ENCODE data around the gene GPR31. TPM values are rescaled to one million over a fixed set of nuclear protein-coding genes. Genes with fewer than 3 reads are reported as not detected.
"Not testable (repeated sequence)": the region's sequence is repeated elsewhere in the genome, so short reads cannot be mapped to it uniquely, and the experiment has no call there.

GPR31 gene
- total RNA-seq, 1 experiment from 2014 or later = not detected

DNA sequence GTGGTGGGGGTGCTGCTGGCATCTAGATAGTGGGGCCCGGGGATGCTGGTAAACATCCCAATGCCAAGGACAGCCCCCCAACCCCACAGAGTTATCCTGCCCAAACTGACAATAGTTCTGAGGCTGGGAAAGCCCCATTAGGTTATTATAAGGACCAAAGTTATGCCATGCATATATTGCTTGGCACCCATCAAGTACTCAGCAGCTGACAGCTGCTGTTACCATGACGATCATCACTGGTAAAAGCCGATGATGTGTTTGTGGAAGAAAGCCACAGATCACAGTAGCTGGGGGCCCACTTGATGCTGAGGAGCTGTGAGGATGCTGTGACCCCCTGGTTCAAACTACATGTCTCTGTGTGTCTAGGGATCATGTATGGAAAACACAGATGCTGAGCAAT lies 27.3 kb upstream of the GPR31 start:
- H3K36me3 ChIP-seq (ENCODE audit: control insufficient read depth, insufficient read depth, low read length); H3K36me3 Mint-ChIP-seq (ENCODE audit: insufficient read depth, unreplicated experiment); H3K4me1 ChIP-seq; POLR2A ChIA-PET; H3K4me3 Mint-ChIP-seq (ENCODE audit: unreplicated experiment); H3K27ac Mint-ChIP-seq (ENCODE audit: unreplicated experiment); CTCF ChIA-PET; BruUV-seq (replicated peaks); H3K9me3 ChIP-seq; intact Hi-C loops (cut with micrococcal nuclease; ENCODE audit: unreplicated experiment); H3K4me3 ChIP-seq (ENCODE audit: low read depth, low read length); DNase-seq; H3K27me3 ChIP-seq (replicated peaks; ENCODE audit: control insufficient read depth, insufficient read depth, low read length); H3K27me3 Mint-ChIP-seq (ENCODE audit: insufficient read depth, unreplicated experiment); H3K4me1 Mint-ChIP-seq (ENCODE audit: low read depth, unreplicated experiment); H3K9me3 Mint-ChIP-seq (ENCODE audit: unreplicated experiment): not testable (repeated sequence)

- H3K36me3 Mint-ChIP-seq (ENCODE audit: insufficient read depth, unreplicated experiment); H3K36me3 ChIP-seq (ENCODE audit: control insufficient read depth, insufficient read depth, low read length); CTCF ChIA-PET; H3K4me1 Mint-ChIP-seq (ENCODE audit: low read depth, unreplicated experiment); DNase-seq; H3K27ac Mint-ChIP-seq (ENCODE audit: unreplicated experiment); intact Hi-C loops (cut with micrococcal nuclease; ENCODE audit: unreplicated experiment); H3K4me3 ChIP-seq (ENCODE audit: low read depth, low read length); H3K9me3 Mint-ChIP-seq (ENCODE audit: unreplicated experiment); POLR2A ChIA-PET; BruUV-seq (replicated peaks); H3K27me3 Mint-ChIP-seq (ENCODE audit: insufficient read depth, unreplicated experiment); H3K9me3 ChIP-seq; H3K4me1 ChIP-seq; H3K4me3 Mint-ChIP-seq (ENCODE audit: unreplicated experiment); H3K27me3 ChIP-seq (replicated peaks; ENCODE audit: control insufficient read depth, insufficient read depth, low read length): not testable (repeated sequence)
- TF ChIP-seq, protein P1, sequence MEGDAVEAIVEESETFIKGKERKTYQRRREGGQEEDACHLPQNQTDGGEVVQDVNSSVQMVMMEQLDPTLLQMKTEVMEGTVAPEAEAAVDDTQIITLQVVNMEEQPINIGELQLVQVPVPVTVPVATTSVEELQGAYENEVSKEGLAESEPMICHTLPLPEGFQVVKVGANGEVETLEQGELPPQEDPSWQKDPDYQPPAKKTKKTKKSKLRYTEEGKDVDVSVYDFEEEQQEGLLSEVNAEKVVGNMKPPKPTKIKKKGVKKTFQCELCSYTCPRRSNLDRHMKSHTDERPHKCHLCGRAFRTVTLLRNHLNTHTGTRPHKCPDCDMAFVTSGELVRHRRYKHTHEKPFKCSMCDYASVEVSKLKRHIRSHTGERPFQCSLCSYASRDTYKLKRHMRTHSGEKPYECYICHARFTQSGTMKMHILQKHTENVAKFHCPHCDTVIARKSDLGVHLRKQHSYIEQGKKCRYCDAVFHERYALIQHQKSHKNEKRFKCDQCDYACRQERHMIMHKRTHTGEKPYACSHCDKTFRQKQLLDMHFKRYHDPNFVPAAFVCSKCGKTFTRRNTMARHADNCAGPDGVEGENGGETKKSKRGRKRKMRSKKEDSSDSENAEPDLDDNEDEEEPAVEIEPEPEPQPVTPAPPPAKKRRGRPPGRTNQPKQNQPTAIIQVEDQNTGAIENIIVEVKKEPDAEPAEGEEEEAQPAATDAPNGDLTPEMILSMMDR (IDR thresholded peaks at IDR 0.05; ENCODE audit: insufficient read depth in 1 of 2, low read depth in 1 of 2, low read length in 1 of 2, severe bottlenecking in 1 of 2, unreplicated experiment in 1 of 2) = peak in 1 of 2 experiments; percentile 14
Observed at GRCh38 chr6:167182913-167183314, 25.1 kb upstream of the GPR31 start.

DNA sequence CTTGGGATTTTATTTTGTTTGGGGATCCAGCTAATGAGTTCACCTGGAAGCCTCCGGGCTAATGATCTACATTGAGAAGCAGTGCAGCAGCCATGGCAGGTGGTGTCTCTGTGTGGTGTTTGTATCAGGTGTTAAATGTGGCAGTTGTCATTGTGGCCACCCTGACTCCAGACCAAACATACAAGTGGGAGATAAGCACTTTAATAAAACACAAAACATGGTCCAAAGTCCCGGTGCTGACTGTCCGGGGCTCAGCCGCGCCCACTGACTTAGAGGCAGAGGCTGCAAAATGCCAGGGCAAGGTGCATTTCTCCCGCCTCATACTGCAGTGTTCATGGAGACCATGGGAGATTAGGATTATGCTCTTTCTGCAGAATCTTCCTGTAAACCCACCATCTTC lies 23.6 kb upstream of the GPR31 start:
- H3K27me3 ChIP-seq (replicated peaks; ENCODE audit: control insufficient read depth, insufficient read depth, low read length); H3K27ac Mint-ChIP-seq (ENCODE audit: unreplicated experiment); H3K4me3 ChIP-seq (ENCODE audit: low read depth, low read length); BruUV-seq (replicated peaks); H3K4me3 Mint-ChIP-seq (ENCODE audit: unreplicated experiment); H3K9me3 Mint-ChIP-seq (ENCODE audit: unreplicated experiment); H3K36me3 Mint-ChIP-seq (ENCODE audit: insufficient read depth, unreplicated experiment); H3K36me3 ChIP-seq (ENCODE audit: control insufficient read depth, insufficient read depth, low read length); DNase-seq; H3K27me3 Mint-ChIP-seq (ENCODE audit: insufficient read depth, unreplicated experiment); H3K4me1 Mint-ChIP-seq (ENCODE audit: low read depth, unreplicated experiment); H3K9me3 ChIP-seq; intact Hi-C loops (cut with micrococcal nuclease; ENCODE audit: unreplicated experiment); CTCF ChIA-PET; POLR2A ChIA-PET; H3K4me1 ChIP-seq: not testable (repeated sequence)

GRCh38 chr6:167180086-167180485 lies 22.3 kb upstream of the GPR31 start:
- H3K4me3 Mint-ChIP-seq (ENCODE audit: unreplicated experiment); POLR2A ChIA-PET; CTCF ChIA-PET; H3K4me3 ChIP-seq (ENCODE audit: low read depth, low read length); H3K36me3 ChIP-seq (ENCODE audit: control insufficient read depth, insufficient read depth, low read length); H3K4me1 ChIP-seq; H3K9me3 Mint-ChIP-seq (ENCODE audit: unreplicated experiment); H3K9me3 ChIP-seq; H3K4me1 Mint-ChIP-seq (ENCODE audit: low read depth, unreplicated experiment); H3K27me3 ChIP-seq (replicated peaks; ENCODE audit: control insufficient read depth, insufficient read depth, low read length); H3K27ac Mint-ChIP-seq (ENCODE audit: unreplicated experiment); H3K36me3 Mint-ChIP-seq (ENCODE audit: insufficient read depth, unreplicated experiment); BruUV-seq (replicated peaks); H3K27me3 Mint-ChIP-seq (ENCODE audit: insufficient read depth, unreplicated experiment); intact Hi-C loops (cut with micrococcal nuclease; ENCODE audit: unreplicated experiment); DNase-seq: not testable (repeated sequence)

DNA sequence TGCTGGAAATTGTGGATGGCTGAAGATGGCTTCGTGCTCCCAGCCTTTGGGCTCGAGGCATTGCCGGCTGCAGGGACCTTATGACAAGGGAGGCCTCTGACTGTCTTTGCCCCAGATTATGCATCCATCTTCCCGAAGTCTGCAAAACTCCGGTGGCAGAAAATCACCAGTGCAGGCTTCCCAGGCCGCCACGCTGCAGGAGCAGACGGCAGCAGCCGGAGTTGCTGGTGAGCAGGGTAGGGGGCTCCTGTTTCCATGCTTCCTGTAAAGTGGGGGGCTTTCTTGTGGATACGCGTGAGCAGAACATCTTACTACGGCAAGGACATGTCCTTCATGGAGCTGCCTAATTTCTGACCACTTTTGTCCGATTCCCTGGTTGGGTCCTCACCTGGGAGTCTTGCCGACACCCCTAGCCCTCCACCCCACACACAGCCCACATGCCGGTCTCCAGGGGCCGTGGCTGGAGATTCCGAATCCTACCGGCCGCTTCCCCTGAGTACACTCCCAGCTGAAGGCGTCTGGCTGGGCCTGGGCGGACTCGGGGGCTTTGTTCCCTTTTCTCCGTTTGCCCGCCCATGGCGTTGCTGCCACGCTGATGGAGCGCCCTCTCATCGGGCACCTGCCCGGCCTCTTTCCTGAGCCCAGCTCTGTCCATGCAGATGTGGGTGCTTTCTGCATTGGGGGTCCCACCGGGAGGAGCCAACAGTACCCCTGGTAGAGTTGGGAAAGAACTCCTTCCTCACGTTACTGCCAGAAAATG lies 21.3 kb upstream of the GPR31 start:
- H3K4me3 Mint-ChIP-seq (ENCODE audit: unreplicated experiment); H3K27me3 ChIP-seq (replicated peaks; ENCODE audit: control insufficient read depth, insufficient read depth, low read length); H3K27ac Mint-ChIP-seq (ENCODE audit: unreplicated experiment); DNase-seq; H3K4me3 ChIP-seq (ENCODE audit: low read depth, low read length); H3K36me3 ChIP-seq (ENCODE audit: control insufficient read depth, insufficient read depth, low read length); H3K27me3 Mint-ChIP-seq (ENCODE audit: insufficient read depth, unreplicated experiment); intact Hi-C loops (cut with micrococcal nuclease; ENCODE audit: unreplicated experiment); H3K4me1 ChIP-seq; H3K9me3 Mint-ChIP-seq (ENCODE audit: unreplicated experiment); H3K36me3 Mint-ChIP-seq (ENCODE audit: insufficient read depth, unreplicated experiment); POLR2A ChIA-PET; H3K4me1 Mint-ChIP-seq (ENCODE audit: low read depth, unreplicated experiment); BruUV-seq (replicated peaks); CTCF ChIA-PET; H3K9me3 ChIP-seq: not testable (repeated sequence)

DNA sequence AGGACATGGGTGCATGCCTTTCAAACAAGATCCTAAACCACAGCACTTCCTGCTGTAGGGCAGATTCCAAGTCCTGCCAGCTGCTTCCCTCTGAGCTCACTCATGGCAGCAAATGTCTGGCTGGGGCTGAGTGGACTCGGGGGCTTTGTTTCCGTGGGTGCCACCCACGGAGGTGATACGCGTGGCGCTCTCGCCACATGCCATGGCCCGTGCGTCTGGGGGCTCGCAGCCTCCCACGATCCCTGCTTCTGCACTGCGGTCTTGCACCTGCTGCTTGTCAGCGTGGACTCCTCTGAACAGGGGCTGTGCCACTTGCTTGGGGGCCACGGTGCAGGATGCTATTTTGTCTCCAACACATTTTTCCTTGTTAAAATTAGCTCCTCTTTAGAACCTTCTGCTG lies 19.5 kb upstream of the GPR31 start:
- intact Hi-C loops (cut with micrococcal nuclease; ENCODE audit: unreplicated experiment); CTCF ChIA-PET: not testable (repeated sequence)

More for the DNA sequence above, 19.5 kb upstream of the GPR31 start:
- H3K27me3 ChIP-seq (replicated peaks; ENCODE audit: control insufficient read depth, insufficient read depth, low read length); POLR2A ChIA-PET; H3K36me3 ChIP-seq (ENCODE audit: control insufficient read depth, insufficient read depth, low read length); H3K4me3 Mint-ChIP-seq (ENCODE audit: unreplicated experiment); H3K9me3 ChIP-seq; DNase-seq; H3K36me3 Mint-ChIP-seq (ENCODE audit: insufficient read depth, unreplicated experiment); H3K4me3 ChIP-seq (ENCODE audit: low read depth, low read length); H3K4me1 ChIP-seq; H3K4me1 Mint-ChIP-seq (ENCODE audit: low read depth, unreplicated experiment); H3K27ac Mint-ChIP-seq (ENCODE audit: unreplicated experiment); BruUV-seq (replicated peaks); H3K27me3 Mint-ChIP-seq (ENCODE audit: insufficient read depth, unreplicated experiment); H3K9me3 Mint-ChIP-seq (ENCODE audit: unreplicated experiment): not testable (repeated sequence)
